Measurements from ENCODE around the gene CHCHD6.

DNA sequence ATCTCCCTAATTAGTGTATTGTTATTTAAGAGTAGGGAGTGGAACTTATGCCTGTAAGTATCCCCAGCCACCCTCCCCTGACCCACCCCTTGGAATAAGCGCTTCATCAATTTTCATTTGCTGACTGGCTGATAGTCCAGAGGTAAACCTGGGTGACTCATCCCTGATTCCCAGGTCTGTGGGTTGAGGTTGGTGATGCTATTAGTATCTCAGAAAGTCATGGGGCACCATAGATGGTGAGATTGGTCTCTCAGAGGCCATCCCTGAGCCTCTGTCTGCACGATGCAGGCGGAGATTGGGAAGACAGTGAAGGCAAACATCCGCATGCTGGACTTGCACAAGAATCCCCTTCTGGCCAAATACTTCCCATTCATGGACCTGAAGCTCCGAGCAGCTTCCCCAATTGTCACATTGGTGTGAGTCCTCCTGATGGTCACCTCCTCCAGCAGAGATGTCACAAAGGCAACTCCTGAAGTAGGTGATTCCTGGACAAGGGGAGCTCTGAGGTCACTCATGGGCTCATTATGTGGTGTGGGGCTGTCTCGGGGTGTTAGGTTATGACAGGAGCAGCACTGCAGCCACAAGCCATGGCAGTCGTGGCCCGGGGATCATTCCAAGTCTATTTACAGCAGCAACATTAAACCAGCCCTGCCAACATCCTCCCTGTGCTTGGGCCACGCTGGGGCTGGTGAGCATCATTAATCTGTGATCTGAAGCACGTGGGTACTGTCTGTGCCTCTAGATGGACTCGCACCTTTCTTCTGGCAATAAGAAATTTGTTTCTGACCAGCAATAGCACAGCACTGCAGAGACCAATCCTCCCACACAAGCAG is 42.3 kb upstream of the CHCHD6 start:
- TF ChIP-seq, protein P1, sequence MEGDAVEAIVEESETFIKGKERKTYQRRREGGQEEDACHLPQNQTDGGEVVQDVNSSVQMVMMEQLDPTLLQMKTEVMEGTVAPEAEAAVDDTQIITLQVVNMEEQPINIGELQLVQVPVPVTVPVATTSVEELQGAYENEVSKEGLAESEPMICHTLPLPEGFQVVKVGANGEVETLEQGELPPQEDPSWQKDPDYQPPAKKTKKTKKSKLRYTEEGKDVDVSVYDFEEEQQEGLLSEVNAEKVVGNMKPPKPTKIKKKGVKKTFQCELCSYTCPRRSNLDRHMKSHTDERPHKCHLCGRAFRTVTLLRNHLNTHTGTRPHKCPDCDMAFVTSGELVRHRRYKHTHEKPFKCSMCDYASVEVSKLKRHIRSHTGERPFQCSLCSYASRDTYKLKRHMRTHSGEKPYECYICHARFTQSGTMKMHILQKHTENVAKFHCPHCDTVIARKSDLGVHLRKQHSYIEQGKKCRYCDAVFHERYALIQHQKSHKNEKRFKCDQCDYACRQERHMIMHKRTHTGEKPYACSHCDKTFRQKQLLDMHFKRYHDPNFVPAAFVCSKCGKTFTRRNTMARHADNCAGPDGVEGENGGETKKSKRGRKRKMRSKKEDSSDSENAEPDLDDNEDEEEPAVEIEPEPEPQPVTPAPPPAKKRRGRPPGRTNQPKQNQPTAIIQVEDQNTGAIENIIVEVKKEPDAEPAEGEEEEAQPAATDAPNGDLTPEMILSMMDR (IDR thresholded peaks at IDR 0.05) = no peak
- no peak for TF ChIP-seq POLR2A (IDR thresholded peaks at IDR 0.05)

Measured in right lobe of liver (tissue), 4 donors.